ENCODE measurements around the gene IGLL5.

DNA sequence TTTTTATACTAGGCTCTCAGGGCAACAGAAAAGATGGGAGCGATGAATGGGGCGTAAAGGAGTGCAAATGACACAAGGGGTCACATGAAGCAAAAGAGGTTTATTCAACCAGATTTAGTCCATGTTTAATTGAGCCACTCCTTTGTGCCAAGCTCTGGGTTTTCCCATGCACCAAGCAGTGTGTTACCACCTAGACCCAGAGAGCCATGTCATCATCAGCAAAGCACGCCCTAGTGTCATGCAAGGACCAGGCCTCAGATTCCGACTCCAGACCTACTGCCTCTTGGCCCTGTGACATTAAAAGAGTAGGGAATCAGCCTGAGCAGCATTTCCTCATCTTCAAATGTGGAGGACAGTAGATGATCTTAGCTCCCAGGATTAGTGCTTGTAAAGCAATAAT, 1.1 kb upstream of the IGLL5 start:
- TF ChIP-seq CTCF (IDR thresholded peaks at IDR 0.05; ENCODE audit: low read depth, low read length) (no peak), POLR2A (IDR thresholded peaks at IDR 0.05; ENCODE audit: extremely low read depth, insufficient read length) (no peak), MAX (IDR thresholded peaks at IDR 0.05; ENCODE audit: low read depth, low read length) (no peak), MYC (IDR thresholded peaks at IDR 0.05; ENCODE audit: low read depth, low read length) (no peak)
